GM12891 (cell line): ENCODE measurements around the gene NPSR1.

ENCODE experiments used
- DNase-seq: peaks from one replicate; pipeline ENCODE4 v3.0.0; 2011; ENCODE audit warnings: low spot score; ENCODE audit not compliant: insufficient read length
- FAIRE-seq: peaks from 2 replicates; lab custom pipeline; 2011; peaks lifted over from hg19 to GRCh38; lab: Jason Lieb, UNC
- PAX5 ChIP-seq: IDR thresholded peaks from 2 replicates; pipeline ENCODE4 v1.6.1; 2011; ENCODE audit warnings: low read length, moderate library complexity, mild to moderate bottlenecking; ENCODE audit not compliant: insufficient read depth, severe bottlenecking
- POLR2A ChIP-seq: IDR thresholded peaks from 2 replicates; pipeline ENCODE4 v1.6.1; 2011; ENCODE audit warnings: low read depth, low read length, control low read depth
- POLR2AphosphoS5 ChIP-seq: IDR thresholded peaks from 2 replicates; pipeline ENCODE4 v1.6.1; 2011; ENCODE audit warnings: low read depth, low read length, control low read depth
- POU2F2 ChIP-seq: IDR thresholded peaks from 2 replicates; pipeline ENCODE4 v1.6.1; 2011; ENCODE audit warnings: low read depth, mild to moderate bottlenecking, control low read depth, low read length, moderate library complexity
- SPI1 ChIP-seq: IDR thresholded peaks from 2 replicates; pipeline ENCODE4 v1.6.1; 2011; ENCODE audit warnings: low read depth, low read length, control low read depth
- TAF1 ChIP-seq: IDR thresholded peaks from 2 replicates; pipeline ENCODE4 v1.6.1; 2011; ENCODE audit warnings: low read depth, low read length, control low read depth

The NPSR1 gene

GRCh38 chr7:34752929-34753328 lies 94.9 kb downstream of the NPSR1 start:
- DNase-seq (no peak), FAIRE-seq (no peak)
- TF ChIP-seq POLR2A = no peak
- TF ChIP-seq POU2F2 = no peak
- TF ChIP-seq SPI1 = no peak
- no peak for TF ChIP-seq TAF1
- no peak for TF ChIP-seq PAX5
- TF ChIP-seq POLR2AphosphoS5 = no peak

- FAIRE-seq (no peak), DNase-seq (no peak)
- no peak for TF ChIP-seq POLR2A
- 0 out of 2 replicates have a peak, but pooled peaks have one; percentile 21 for TF ChIP-seq SPI1
These were observed 97.0 kb downstream of the NPSR1 start for GRCh38 chr7:34755008-34755407.

- TF ChIP-seq PAX5 (no peak), SPI1 (no peak), POLR2A (no peak), POU2F2 (no peak), TAF1 (no peak)
- DNase-seq (no peak), FAIRE-seq (no peak)
These were observed 98.0 kb downstream of the NPSR1 start for GRCh38 chr7:34756025-34756437.

GRCh38 chr7:34756691-34757090 lies 98.7 kb downstream of the NPSR1 start:
- FAIRE-seq = no peak
- no peak for DNase-seq
- no peak for TF ChIP-seq POLR2A
- TF ChIP-seq SPI1 = no peak

GRCh38 chr7:34757570-34758110 lies 99.6 kb downstream of the NPSR1 start:
- DNase-seq = no peak

GRCh38 chr7:34758111-34758601 lies 100.1 kb downstream of the NPSR1 start:
- DNase-seq = no peak
- no peak for FAIRE-seq
- TF ChIP-seq PAX5 = no peak
- no peak for TF ChIP-seq SPI1
- TF ChIP-seq POLR2AphosphoS5 = no peak
- TF ChIP-seq POLR2A = no peak
- TF ChIP-seq POU2F2 = no peak
- TF ChIP-seq TAF1 = no peak

More at GRCh38 chr7:34757570-34758110, 99.6 kb downstream of the NPSR1 start:
- TF ChIP-seq SPI1 (no peak), POU2F2 (no peak), PAX5 (no peak), POLR2A (no peak), POLR2AphosphoS5 (no peak), TAF1 (no peak)
- FAIRE-seq = no peak

- FAIRE-seq (peak; percentile 55), DNase-seq (no peak)
- TF ChIP-seq PAX5 = no peak
- TF ChIP-seq SPI1 = no peak
- TF ChIP-seq POLR2A = no peak
- no peak for TF ChIP-seq TAF1
- TF ChIP-seq POLR2AphosphoS5 = no peak
- no peak for TF ChIP-seq POU2F2
These were observed 101.6 kb downstream of the NPSR1 start for GRCh38 chr7:34759477-34760125.

GRCh38 chr7:34760271-34760670 lies 102.3 kb downstream of the NPSR1 start:
- DNase-seq = no peak
- FAIRE-seq = no peak
- no peak for TF ChIP-seq POLR2AphosphoS5
- TF ChIP-seq TAF1 = no peak
- no peak for TF ChIP-seq SPI1
- TF ChIP-seq POU2F2 = no peak
- no peak for TF ChIP-seq PAX5
- TF ChIP-seq POLR2A = no peak

- TF ChIP-seq SPI1 (no peak), POLR2A (no peak), TAF1 (no peak), PAX5 (no peak), POLR2AphosphoS5 (no peak), POU2F2 (no peak)
- no peak for FAIRE-seq
- DNase-seq = no peak
These were observed 103.2 kb downstream of the NPSR1 start for GRCh38 chr7:34761206-34761605.

- no peak for FAIRE-seq
- no peak for TF ChIP-seq PAX5
- no peak for TF ChIP-seq TAF1
- no peak for TF ChIP-seq SPI1
- no peak for TF ChIP-seq POLR2A
- TF ChIP-seq POU2F2 = no peak
- TF ChIP-seq POLR2AphosphoS5 = no peak
- DNase-seq = no peak
These were observed 103.6 kb downstream of the NPSR1 start for GRCh38 chr7:34761627-34762026.

GRCh38 chr7:34762764-34763163 lies 104.7 kb downstream of the NPSR1 start:
- TF ChIP-seq POLR2A (no peak), PAX5 (no peak), TAF1 (no peak), POU2F2 (no peak), SPI1 (no peak), POLR2AphosphoS5 (no peak)
- no peak for DNase-seq
- FAIRE-seq = no peak
